Measurements from ENCODE around the gene PAGE5. TPM values are rescaled to one million over a fixed set of nuclear protein-coding genes. Genes with fewer than 3 reads are reported as not detected.

PAGE5 gene
- total RNA-seq, 1 donor from 2014 or later = not detected

- no peak for DNase-seq (ENCODE audit: low read depth, low spot score)
- TF ChIP-seq CTCF (conservative IDR thresholded peaks at IDR 0.05) = no peak
- Mint-ChIP-seq H3K27ac (ENCODE audit: unreplicated experiment) (no peak within 1 kb of the TSS), H3K27me3 (ENCODE audit: low read depth) (peaks cover 2% of the 10 kb centered on the region), H3K4me1 (no peaks in the 10 kb centered on the region), H3K9me3 (peaks cover 2% of the 10 kb centered on the region), H3K36me3 (ENCODE audit: low read depth) (no peaks in the 10 kb centered on the region), H3K4me3 (no peak within 1 kb of the TSS)
These were observed 44.7 kb downstream of the PAGE5 start, which contains the start of gene PAGE3 for GRCh38 chrX:55264816-55265215. Gene PAGE3 (minus strand): TSS chrX:55264916. CDS start chrX:55263903, 1,013 bp downstream.

Other genes with a start within 250 kb of the PAGE5 start
- 0.77 and 0.93 TPM in 2 replicates for gene PFKFB1, start 226.2 kb upstream of the PAGE5 start, total RNA-seq
- gene APEX2, start 220.0 kb upstream of the PAGE5 start, total RNA-seq = 19.6 and 20.9 TPM in 2 replicates
- not detected in 2 replicates for gene ALAS2, start 189.4 kb upstream of the PAGE5 start, total RNA-seq
- gene PAGE2B, start 145.3 kb upstream of the PAGE5 start, total RNA-seq = not detected in 2 replicates
- gene PAGE2, start 131.3 kb upstream of the PAGE5 start, total RNA-seq = not detected in 2 replicates
- gene PAGE3, start 44.6 kb downstream of the PAGE5 start, total RNA-seq = not detected in 2 replicates
- gene MAGEH1, start 231.8 kb downstream of the PAGE5 start, total RNA-seq = 24.8 and 27.5 TPM in 2 replicates

All from neural crest cell (in vitro differentiated cells).